A673 (cell line): ENCODE measurements around the gene C1orf35. TPM values are rescaled to one million over a fixed set of nuclear protein-coding genes. Genes with fewer than 3 reads are reported as not detected.

Source experiments
- BruUV-seq: library from RNA; stranded (reverse); fragments of 400-500 nt; replicated peaks from 2 replicates; lab custom pipeline; 2021; lab: Mats Ljungman, UMichigan
- CTCF ChIA-PET: fragments of 300-600 bp; sonication (Branson Sonifier 250); formaldehyde crosslinking; loops from one replicate; lab custom pipeline; 2022; ENCODE audit warnings: antibody characterized with exemption; lab: Charles Lee
- POLR2A ChIA-PET: fragments of 300-600 bp; sonication (Branson Sonifier 250); formaldehyde crosslinking; loops from one replicate; lab custom pipeline; 2022; ENCODE audit warnings: antibody characterized with exemption; ENCODE audit not compliant: low non-redundant PET; lab: Charles Lee
- DNase-seq: peaks from one replicate; pipeline ENCODE4 v3.0.0-alpha.2; 2015; ENCODE audit warnings: low spot score
- H3K27ac ChIP-seq: fragments of 200-600 bp; sonication (generic); 2 replicates; pipeline ENCODE4 v1.5.1; 2016; ENCODE audit warnings: mixed run types, low read depth, mild to moderate bottlenecking, mixed read lengths, antibody characterized with exemption, low read length; ENCODE audit not compliant: poor library complexity, severe bottlenecking
- H3K27me3 ChIP-seq: fragments of 200-600 bp; sonication (generic); replicated peaks from 2 replicates; pipeline ENCODE4 v1.6.1; 2017; ENCODE audit warnings: mixed run types, low read depth, mild to moderate bottlenecking, mixed read lengths, antibody characterized with exemption, low read length; ENCODE audit not compliant: insufficient read depth, poor library complexity
- H3K36me3 ChIP-seq: fragments of 200-600 bp; sonication (generic); 2 replicates; pipeline ENCODE4 v1.6.1; 2016; ENCODE audit warnings: mixed run types, mild to moderate bottlenecking, mixed read lengths, antibody characterized with exemption, low read length; ENCODE audit not compliant: insufficient read depth, poor library complexity, severe bottlenecking
- H3K4me1 ChIP-seq: fragments of 200-600 bp; sonication (generic); 2 replicates; pipeline ENCODE4 v1.6.1; 2017; ENCODE audit warnings: mixed run types, mild to moderate bottlenecking, mixed read lengths, antibody characterized with exemption, low read length; ENCODE audit not compliant: insufficient read depth, poor library complexity, severe bottlenecking
- H3K4me3 ChIP-seq: fragments of 200-600 bp; sonication (generic); 2 replicates; pipeline ENCODE4 v1.5.1; 2016; ENCODE audit warnings: low read depth, mixed run types, mild to moderate bottlenecking, mixed read lengths, low read length; ENCODE audit not compliant: poor library complexity, severe bottlenecking
- H3K9me3 ChIP-seq: fragments of 200-600 bp; sonication (generic); 2 replicates; pipeline ENCODE4 v1.6.1; 2016; ENCODE audit warnings: mixed run types, low read depth, mild to moderate bottlenecking, mixed read lengths, antibody characterized with exemption, low read length; ENCODE audit not compliant: poor library complexity, severe bottlenecking
- CTCF ChIP-seq: fragments of 300-800, 200-600 bp; sonication (generic); conservative IDR thresholded peaks from 2 replicates; pipeline ENCODE4 v1.5.1; 2017; ENCODE audit warnings: low read depth, mild to moderate bottlenecking, antibody characterized with exemption, low read length, moderate library complexity, mixed read lengths
- EZH2 ChIP-seq: fragments of 200-600 bp; sonication (generic); IDR thresholded peaks from 2 replicates; pipeline ENCODE4 v1.6.1; 2017; ENCODE audit warnings: borderline replicate concordance, low read depth, mild to moderate bottlenecking, mixed read lengths, antibody characterized with exemption, low read length; ENCODE audit not compliant: poor library complexity, severe bottlenecking
- intact Hi-C: fragments of 100-400 bp; cut with micrococcal nuclease; formaldehyde crosslinking; loops from one replicate; pipeline ENCODE4 v1.10.0; 2022; ENCODE audit not compliant: unreplicated experiment
- total RNA-seq: library from RNA; stranded (reverse); gene quantifications from 2 replicates; pipeline ENCODE4 v1.2.3, GENCODE V29; 2021

The C1orf35 gene
- total RNA-seq, 1 experiment from 2014 or later, result 27.5 TPM

DNA sequence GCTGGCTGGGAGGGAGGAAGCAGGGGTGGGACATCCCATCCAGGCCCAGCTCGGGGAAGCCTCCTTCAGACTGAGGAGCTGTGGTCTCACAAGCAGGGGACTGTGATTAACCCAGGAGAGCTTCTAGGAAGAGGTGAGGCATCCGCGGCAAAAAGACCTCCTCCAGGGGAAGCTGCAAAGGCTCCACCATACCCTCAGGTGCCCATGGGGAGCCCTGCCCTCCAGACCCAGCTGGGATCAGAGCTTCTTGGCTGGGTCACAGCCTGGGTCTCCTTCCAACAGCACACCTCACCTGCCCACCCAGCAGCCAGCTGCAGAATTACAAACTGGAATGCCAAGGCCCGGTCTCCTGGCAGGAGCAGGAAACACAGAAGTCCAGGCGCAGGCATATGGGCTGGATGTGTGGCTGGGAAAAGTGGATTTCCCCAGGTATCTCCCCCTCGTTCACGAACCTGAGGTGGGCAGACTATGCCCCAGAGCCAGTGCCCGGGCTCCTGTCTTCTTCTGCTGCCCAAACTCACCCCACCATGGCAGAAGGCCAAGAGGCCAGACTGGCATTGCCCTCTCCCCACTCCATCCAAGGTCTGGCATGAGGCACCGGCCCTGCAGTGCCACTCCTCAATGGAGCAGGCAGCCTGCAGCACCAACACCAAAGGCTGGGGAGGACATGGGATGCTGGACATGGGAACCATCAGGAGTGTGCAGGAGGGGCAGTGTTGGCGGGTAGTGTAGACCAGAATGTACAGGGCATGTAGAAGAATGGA is 36.1 kb downstream of the C1orf35 start:
- H3K4me3 ChIP-seq, result no peak overlapping the region
- TF ChIP-seq CTCF (no peak), EZH2 (no peak)
- ChIA-PET CTCF (no interaction called here), POLR2A (no interaction called here)
- BruUV-seq, result no TSS peak
- no peaks in the 10 kb centered on the region for H3K36me3 ChIP-seq
- no peak overlapping the region for H3K27ac ChIP-seq
- peaks cover 44% of the 10 kb centered on the region for H3K27me3 ChIP-seq
- H3K4me1 ChIP-seq, result no peaks in the 10 kb centered on the region
- H3K9me3 ChIP-seq, result no peaks in the 10 kb centered on the region
- intact Hi-C loops, result no loop called here
- no peak for DNase-seq

- BruUV-seq, result no TSS peak
- H3K36me3 ChIP-seq, result no peaks in the 10 kb centered on the region
- H3K4me1 ChIP-seq, result no peaks in the 10 kb centered on the region
- no peak for TF ChIP-seq CTCF
- TF ChIP-seq EZH2, result no peak
- ChIA-PET CTCF (no interaction called here), POLR2A (no interaction called here)
- no peak for DNase-seq
- H3K27ac ChIP-seq, result no peak overlapping the region
- intact Hi-C loops, result no loop called here
- no peaks in the 10 kb centered on the region for H3K9me3 ChIP-seq
- H3K4me3 ChIP-seq, result no peak overlapping the region
- H3K27me3 ChIP-seq, result peaks cover 41% of the 10 kb centered on the region
Observed at GRCh38 chr1:228066416-228066815, 36.7 kb downstream of the C1orf35 start.

GRCh38 chr1:228065543-228066347 is 37.4 kb downstream of the C1orf35 start:
- TF ChIP-seq EZH2, result no peak
- no peak for TF ChIP-seq CTCF
- ChIA-PET CTCF (no interaction called here), POLR2A (no interaction called here)
- Histone ChIP-seq H3K27me3 (peaks cover 38% of the 10 kb centered on the region), H3K27ac (no peak overlapping the region), H3K4me3 (no peak overlapping the region), H3K9me3 (no peaks in the 10 kb centered on the region), H3K36me3 (no peaks in the 10 kb centered on the region), H3K4me1 (peaks cover 2% of the 10 kb centered on the region)
- BruUV-seq, result no TSS peak
- DNase-seq, result no peak
- intact Hi-C loops, result no loop called here
